ENCODE results near the gene HS3ST6. TPM values are rescaled to one million over a fixed set of nuclear protein-coding genes. Genes with fewer than 3 reads are reported as not detected.

The HS3ST6 gene
- total RNA-seq, 6 experiments from 2014 or later = not detected

- H3K36me3 Mint-ChIP-seq (ENCODE audit: low read depth) = no peaks in the 10 kb centered on the region
- DNase-seq = peak; percentile 9
- no peak overlapping the region for H3K4me3 Mint-ChIP-seq
- H3K27ac Mint-ChIP-seq = no peak overlapping the region
- TF ChIP-seq, protein P1, sequence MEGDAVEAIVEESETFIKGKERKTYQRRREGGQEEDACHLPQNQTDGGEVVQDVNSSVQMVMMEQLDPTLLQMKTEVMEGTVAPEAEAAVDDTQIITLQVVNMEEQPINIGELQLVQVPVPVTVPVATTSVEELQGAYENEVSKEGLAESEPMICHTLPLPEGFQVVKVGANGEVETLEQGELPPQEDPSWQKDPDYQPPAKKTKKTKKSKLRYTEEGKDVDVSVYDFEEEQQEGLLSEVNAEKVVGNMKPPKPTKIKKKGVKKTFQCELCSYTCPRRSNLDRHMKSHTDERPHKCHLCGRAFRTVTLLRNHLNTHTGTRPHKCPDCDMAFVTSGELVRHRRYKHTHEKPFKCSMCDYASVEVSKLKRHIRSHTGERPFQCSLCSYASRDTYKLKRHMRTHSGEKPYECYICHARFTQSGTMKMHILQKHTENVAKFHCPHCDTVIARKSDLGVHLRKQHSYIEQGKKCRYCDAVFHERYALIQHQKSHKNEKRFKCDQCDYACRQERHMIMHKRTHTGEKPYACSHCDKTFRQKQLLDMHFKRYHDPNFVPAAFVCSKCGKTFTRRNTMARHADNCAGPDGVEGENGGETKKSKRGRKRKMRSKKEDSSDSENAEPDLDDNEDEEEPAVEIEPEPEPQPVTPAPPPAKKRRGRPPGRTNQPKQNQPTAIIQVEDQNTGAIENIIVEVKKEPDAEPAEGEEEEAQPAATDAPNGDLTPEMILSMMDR (IDR thresholded peaks at IDR 0.05) = no peak; the same call in 1 of the 2 replicates
- peaks cover 10% of the 10 kb centered on the region for H3K27me3 Mint-ChIP-seq (ENCODE audit: insufficient read depth)
- H3K9me3 Mint-ChIP-seq = no peaks in the 10 kb centered on the region
- H3K4me1 Mint-ChIP-seq (ENCODE audit: low read depth) = 0 out of 2 replicates have a peak, but pooled peaks cover 5% of the 10 kb centered on the region
Measured at GRCh38 chr16:1932050-1933028, 14.1 kb upstream of the HS3ST6 start.

DNA sequence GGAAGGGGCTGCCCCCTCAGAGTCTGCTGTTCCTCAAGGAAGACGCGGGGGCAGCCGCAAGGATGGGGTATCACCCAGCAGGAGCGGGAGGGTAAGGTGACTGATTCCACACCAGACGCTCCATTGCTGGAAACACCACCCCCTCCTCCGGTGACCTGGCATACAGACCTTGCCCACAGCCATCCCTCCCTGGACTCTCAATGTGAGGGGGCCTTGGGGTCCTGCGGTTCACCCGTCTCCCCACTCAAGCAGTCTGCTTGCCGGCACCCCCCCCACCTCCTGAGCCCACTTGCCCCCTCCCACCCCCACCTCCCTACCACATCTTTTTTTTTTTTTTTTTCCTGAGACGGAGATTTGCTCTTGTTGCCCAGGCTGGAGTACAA, 12.1 kb upstream of the HS3ST6 start:
- Mint-ChIP-seq H3K27ac (no peak overlapping the region), H3K4me3 (no peak overlapping the region), H3K4me1 (ENCODE audit: low read depth) (0 out of 2 replicates have a peak, but pooled peaks cover 5% of the 10 kb centered on the region), H3K36me3 (ENCODE audit: low read depth) (no peaks in the 10 kb centered on the region), H3K27me3 (ENCODE audit: insufficient read depth) (peaks cover 13% of the 10 kb centered on the region), H3K9me3 (no peaks in the 10 kb centered on the region)
- DNase-seq = no peak
- TF ChIP-seq, protein P1 (IDR thresholded peaks at IDR 0.05) = no peak

- H3K36me3 Mint-ChIP-seq (ENCODE audit: low read depth) = no peaks in the 10 kb centered on the region
- peaks cover 17% of the 10 kb centered on the region for H3K27me3 Mint-ChIP-seq (ENCODE audit: insufficient read depth)
- 0 out of 2 replicates have a peak, but pooled peaks cover 5% of the 10 kb centered on the region for H3K4me1 Mint-ChIP-seq (ENCODE audit: low read depth)
- TF ChIP-seq, protein P1 (IDR thresholded peaks at IDR 0.05) = peak; percentile 100
- no peak overlapping the region for H3K27ac Mint-ChIP-seq
- H3K4me3 Mint-ChIP-seq = no peak overlapping the region; the same call in 1 of the 2 replicates
- DNase-seq = peak; percentile 62
- H3K9me3 Mint-ChIP-seq = no peaks in the 10 kb centered on the region
Measured at GRCh38 chr16:1929578-1930337, 11.5 kb upstream of the HS3ST6 start.

GRCh38 chr16:1929105-1929504, 10.9 kb upstream of the HS3ST6 start:
- Mint-ChIP-seq H3K4me1 (ENCODE audit: low read depth) (0 out of 2 replicates have a peak, but pooled peaks cover 5% of the 10 kb centered on the region), H3K36me3 (ENCODE audit: low read depth) (no peaks in the 10 kb centered on the region), H3K27me3 (ENCODE audit: insufficient read depth) (peaks cover 19% of the 10 kb centered on the region), H3K9me3 (no peaks in the 10 kb centered on the region), H3K27ac (0 out of 2 replicates have a peak overlapping the region, but pooled peaks have one; percentile 29), H3K4me3 (peak overlapping the region; percentile 83)
- TF ChIP-seq, protein P1 (IDR thresholded peaks at IDR 0.05) = no peak
- no peak for DNase-seq

GRCh38 chr16:1926271-1926670, 8.1 kb upstream of the HS3ST6 start:
- Mint-ChIP-seq H3K4me3 (no peak overlapping the region), H3K4me1 (ENCODE audit: low read depth) (0 out of 2 replicates have a peak, but pooled peaks cover 5% of the 10 kb centered on the region), H3K36me3 (ENCODE audit: low read depth) (0 out of 2 replicates have a peak, but pooled peaks cover 5% of the 10 kb centered on the region), H3K9me3 (no peaks in the 10 kb centered on the region), H3K27me3 (ENCODE audit: insufficient read depth) (peaks cover 38% of the 10 kb centered on the region), H3K27ac (no peak overlapping the region)
- TF ChIP-seq, protein P1 (IDR thresholded peaks at IDR 0.05) = no peak
- DNase-seq = no peak

Measured in HFFc6 (cell line).